ENCODE measurements around the gene MAN1C1.
"Not testable (repeated sequence)": the region's sequence is repeated elsewhere in the genome, so short reads cannot be mapped to it uniquely, and the experiment has no call there.

MAN1C1 gene

GRCh38 chr1:25586181-25586588 is 30.4 kb upstream of the MAN1C1 start:
- TF ChIP-seq EZH2phosphoT487 (IDR thresholded peaks at IDR 0.05; ENCODE audit: low read depth) (no peak), CTCF (IDR thresholded peaks at IDR 0.05; ENCODE audit: low read depth, low read length) (no peak)
- no peaks in the 10 kb centered on the region for H3K79me2 ChIP-seq (ENCODE audit: low read length)
- no peaks in the 10 kb centered on the region for H4K20me1 ChIP-seq (ENCODE audit: insufficient read depth, low read length)
- H3K4me1 ChIP-seq (ENCODE audit: low read length), result no peaks in the 10 kb centered on the region
- H2AFZ ChIP-seq (ENCODE audit: low read depth, low read length), result no peak overlapping the region
- H3K9ac ChIP-seq (ENCODE audit: low read length), result no peak overlapping the region
- H3K27ac ChIP-seq (ENCODE audit: low read length), result no peak overlapping the region
- H3K9me3 ChIP-seq (ENCODE audit: insufficient read depth, low read length), result no peaks in the 10 kb centered on the region
- H3K27me3 ChIP-seq (ENCODE audit: low read depth, low read length), result no peaks in the 10 kb centered on the region
- no peak overlapping the region for H3K4me2 ChIP-seq (ENCODE audit: low read length)
- no peaks in the 10 kb centered on the region for H3K36me3 ChIP-seq (replicated peaks; ENCODE audit: low read depth, low read length)
- H3K4me3 ChIP-seq (ENCODE audit: low read length), result no peak overlapping the region

GRCh38 chr1:25587290-25587689 is 29.3 kb upstream of the MAN1C1 start:
- TF ChIP-seq EZH2phosphoT487 (IDR thresholded peaks at IDR 0.05; ENCODE audit: low read depth), result no peak
- TF ChIP-seq CTCF (IDR thresholded peaks at IDR 0.05; ENCODE audit: low read depth, low read length), result no peak
- Histone ChIP-seq H3K4me1 (ENCODE audit: low read length) (no peaks in the 10 kb centered on the region), H2AFZ (ENCODE audit: low read depth, low read length) (no peak overlapping the region), H3K9me3 (ENCODE audit: insufficient read depth, low read length) (no peaks in the 10 kb centered on the region), H4K20me1 (ENCODE audit: insufficient read depth, low read length) (no peaks in the 10 kb centered on the region), H3K36me3 (replicated peaks; ENCODE audit: low read depth, low read length) (no peaks in the 10 kb centered on the region), H3K4me3 (ENCODE audit: low read length) (no peak overlapping the region), H3K27ac (ENCODE audit: low read length) (no peak overlapping the region), H3K4me2 (ENCODE audit: low read length) (no peak overlapping the region), H3K79me2 (ENCODE audit: low read length) (no peaks in the 10 kb centered on the region), H3K9ac (ENCODE audit: low read length) (no peak overlapping the region), H3K27me3 (ENCODE audit: low read depth, low read length) (no peaks in the 10 kb centered on the region)

GRCh38 chr1:25588224-25588623 is 28.4 kb upstream of the MAN1C1 start:
- not testable (repeated sequence) for H2AFZ ChIP-seq (ENCODE audit: low read depth, low read length); H3K36me3 ChIP-seq (replicated peaks; ENCODE audit: low read depth, low read length); H4K20me1 ChIP-seq (ENCODE audit: insufficient read depth, low read length); H3K27me3 ChIP-seq (ENCODE audit: low read depth, low read length); H3K27ac ChIP-seq (ENCODE audit: low read length); H3K9ac ChIP-seq (ENCODE audit: low read length); H3K4me1 ChIP-seq (ENCODE audit: low read length); H3K4me3 ChIP-seq (ENCODE audit: low read length); H3K79me2 ChIP-seq (ENCODE audit: low read length); H3K4me2 ChIP-seq (ENCODE audit: low read length); H3K9me3 ChIP-seq (ENCODE audit: insufficient read depth, low read length)

- not testable (repeated sequence) for H4K20me1 ChIP-seq (ENCODE audit: insufficient read depth, low read length); H3K27ac ChIP-seq (ENCODE audit: low read length); H3K9me3 ChIP-seq (ENCODE audit: insufficient read depth, low read length); H2AFZ ChIP-seq (ENCODE audit: low read depth, low read length); H3K4me1 ChIP-seq (ENCODE audit: low read length); H3K36me3 ChIP-seq (replicated peaks; ENCODE audit: low read depth, low read length); H3K9ac ChIP-seq (ENCODE audit: low read length); H3K4me2 ChIP-seq (ENCODE audit: low read length); H3K4me3 ChIP-seq (ENCODE audit: low read length); H3K79me2 ChIP-seq (ENCODE audit: low read length); H3K27me3 ChIP-seq (ENCODE audit: low read depth, low read length)
Observed at GRCh38 chr1:25588786-25589185, 27.8 kb upstream of the MAN1C1 start.

- Histone ChIP-seq H3K4me1 (ENCODE audit: low read length) (no peaks in the 10 kb centered on the region), H3K4me3 (ENCODE audit: low read length) (no peak overlapping the region)
Observed at GRCh38 chr1:25590096-25590824, 26.3 kb upstream of the MAN1C1 start.

More at GRCh38 chr1:25590096-25590824, 26.3 kb upstream of the MAN1C1 start:
- Histone ChIP-seq H3K4me2 (ENCODE audit: low read length) (no peak overlapping the region), H3K27ac (ENCODE audit: low read length) (no peak overlapping the region), H4K20me1 (ENCODE audit: insufficient read depth, low read length) (no peaks in the 10 kb centered on the region), H2AFZ (ENCODE audit: low read depth, low read length) (no peak overlapping the region), H3K27me3 (ENCODE audit: low read depth, low read length) (0 out of 2 replicates have a peak, but pooled peaks cover 3% of the 10 kb centered on the region), H3K36me3 (replicated peaks; ENCODE audit: low read depth, low read length) (no peaks in the 10 kb centered on the region), H3K9ac (ENCODE audit: low read length) (no peak overlapping the region), H3K9me3 (ENCODE audit: insufficient read depth, low read length) (no peaks in the 10 kb centered on the region), H3K79me2 (ENCODE audit: low read length) (no peaks in the 10 kb centered on the region)
- TF ChIP-seq CTCF (IDR thresholded peaks at IDR 0.05; ENCODE audit: low read depth, low read length) (no peak), EZH2phosphoT487 (IDR thresholded peaks at IDR 0.05; ENCODE audit: low read depth) (no peak)

Measured in OCI-LY3 (cell line).